Measurements from ENCODE around the gene DAAM1. TPM values are rescaled to one million over a fixed set of nuclear protein-coding genes. Genes with fewer than 3 reads are reported as not detected.
A peak's percentile ranks its signal among the peaks of the same experiment; 100 is the strongest.

DAAM1 gene
- polyA plus RNA-seq, 2 of the 4 experiments (the other 2 are of a cell fraction): 6.8 to 10.8 TPM

DNA sequence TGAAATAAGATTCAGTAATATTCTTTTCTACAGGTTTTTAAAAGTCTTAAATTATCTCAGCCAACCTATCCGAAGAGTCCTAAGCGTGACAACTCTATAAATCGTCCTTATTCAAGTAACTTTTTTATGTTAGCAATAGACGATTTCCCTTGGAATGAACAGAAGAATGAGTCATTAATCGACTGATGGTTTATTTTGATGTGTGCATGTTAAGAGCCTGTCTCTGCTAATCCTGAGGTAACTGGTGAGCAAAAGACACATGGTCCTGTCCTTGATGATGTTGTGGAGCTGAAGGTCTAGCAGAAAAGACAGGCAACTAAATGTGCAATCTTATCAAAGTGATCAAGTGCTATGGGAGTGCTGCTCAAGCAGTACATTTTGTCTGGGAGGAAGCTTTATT is 80.4 kb downstream of the DAAM1 start:
- FAIRE-seq (no peak), ATAC-seq (no peak), DNase-seq (ENCODE audit: low read depth in 1 of 2, low spot score in 1 of 2) (no peak)
- H3K4me2 ChIP-seq: no peak overlapping the region
- POLR2A ChIA-PET: no interaction called here
- no peak overlapping the region for H3K4me3 ChIP-seq
- peaks cover 24% of the 10 kb centered on the region for H3K4me1 ChIP-seq
- WGBS (ENCODE audit: missing lambda C conversion rate): 72% methylated on average over 5 of the region's 5 CpGs
- no peaks in the 10 kb centered on the region for H3K9me3 ChIP-seq
- CTCF ChIA-PET: interaction anchor here (0.5 to 0.9 kb wide), 2 partner anchors 78 to 1274 kb away, joined by 3 read pairs; no protein-coding TSS in a partner anchor
- TF ChIP-seq, protein P1, sequence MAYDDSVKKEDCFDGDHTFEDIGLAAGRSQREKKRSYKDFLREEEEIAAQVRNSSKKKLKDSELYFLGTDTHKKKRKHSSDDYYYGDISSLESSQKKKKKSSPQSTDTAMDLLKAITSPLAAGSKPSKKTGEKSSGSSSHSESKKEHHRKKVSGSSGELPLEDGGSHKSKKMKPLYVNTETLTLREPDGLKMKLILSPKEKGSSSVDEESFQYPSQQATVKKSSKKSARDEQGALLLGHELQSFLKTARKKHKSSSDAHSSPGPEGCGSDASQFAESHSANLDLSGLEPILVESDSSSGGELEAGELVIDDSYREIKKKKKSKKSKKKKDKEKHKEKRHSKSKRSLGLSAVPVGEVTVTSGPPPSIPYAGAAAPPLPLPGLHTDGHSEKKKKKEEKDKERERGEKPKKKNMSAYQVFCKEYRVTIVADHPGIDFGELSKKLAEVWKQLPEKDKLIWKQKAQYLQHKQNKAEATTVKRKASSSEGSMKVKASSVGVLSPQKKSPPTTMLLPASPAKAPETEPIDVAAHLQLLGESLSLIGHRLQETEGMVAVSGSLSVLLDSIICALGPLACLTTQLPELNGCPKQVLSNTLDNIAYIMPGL (CRISPR knock-in tag; IDR thresholded peaks at IDR 0.05; ENCODE audit: borderline replicate concordance): no peak
- TF ChIP-seq FOSL2 (IDR thresholded peaks at IDR 0.05) (no peak), FOSL2 (CRISPR knock-in tag; IDR thresholded peaks at IDR 0.05) (0 out of 2 replicates have a peak, but pooled peaks have one; percentile 3)
- H3K27ac ChIP-seq: no peak overlapping the region

DNA sequence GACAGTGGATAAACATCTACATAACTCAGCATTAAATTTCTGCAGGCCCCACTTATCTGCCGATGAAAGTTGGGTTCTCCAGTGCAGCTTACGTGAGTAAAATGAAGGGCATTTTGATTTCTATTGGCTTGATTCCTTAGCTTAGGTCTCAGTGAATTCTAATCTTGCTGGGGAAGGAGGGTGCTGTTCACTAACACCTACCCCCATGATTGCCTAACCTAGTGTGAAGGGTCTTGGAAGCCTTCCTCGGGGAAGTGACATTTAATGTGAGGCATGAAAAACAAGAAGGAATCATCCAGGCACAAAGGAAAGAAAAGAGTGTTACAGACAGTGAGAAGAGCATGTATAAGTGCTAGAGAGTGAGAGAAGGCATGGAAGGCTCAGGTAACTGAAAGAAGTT is 81.0 kb downstream of the DAAM1 start:
- no peak for DNase-seq (ENCODE audit: low read depth in 1 of 2, low spot score in 1 of 2)
- Histone ChIP-seq H3K4me1 (peaks cover 24% of the 10 kb centered on the region), H3K4me3 (no peak overlapping the region), H3K4me2 (no peak overlapping the region), H3K9me3 (no peaks in the 10 kb centered on the region), H3K27ac (no peak overlapping the region)
- TF ChIP-seq ZC3H11A (IDR thresholded peaks at IDR 0.05): no peak
- no peak for TF ChIP-seq CEBPB (IDR thresholded peaks at IDR 0.05)
- no peak for TF ChIP-seq FOSB (CRISPR knock-in tag; IDR thresholded peaks at IDR 0.05)
- TF ChIP-seq HOXB13 (CRISPR knock-in tag; IDR thresholded peaks at IDR 0.05; ENCODE audit: low read depth): no peak
- TF ChIP-seq ZFP36 (IDR thresholded peaks at IDR 0.05; ENCODE audit: borderline replicate concordance, partially characterized antibody): no peak
- no peak for TF ChIP-seq POLR2A (IDR thresholded peaks at IDR 0.05; ENCODE audit: low read length)
- no peak for TF ChIP-seq RAD21 (conservative IDR thresholded peaks at IDR 0.05 in 1 of 2, IDR thresholded peaks at IDR 0.05 in 1 of 2)
- TF ChIP-seq ESRRA (IDR thresholded peaks at IDR 0.05; ENCODE audit: borderline replicate concordance, low read length): no peak
- TF ChIP-seq, protein P2, sequence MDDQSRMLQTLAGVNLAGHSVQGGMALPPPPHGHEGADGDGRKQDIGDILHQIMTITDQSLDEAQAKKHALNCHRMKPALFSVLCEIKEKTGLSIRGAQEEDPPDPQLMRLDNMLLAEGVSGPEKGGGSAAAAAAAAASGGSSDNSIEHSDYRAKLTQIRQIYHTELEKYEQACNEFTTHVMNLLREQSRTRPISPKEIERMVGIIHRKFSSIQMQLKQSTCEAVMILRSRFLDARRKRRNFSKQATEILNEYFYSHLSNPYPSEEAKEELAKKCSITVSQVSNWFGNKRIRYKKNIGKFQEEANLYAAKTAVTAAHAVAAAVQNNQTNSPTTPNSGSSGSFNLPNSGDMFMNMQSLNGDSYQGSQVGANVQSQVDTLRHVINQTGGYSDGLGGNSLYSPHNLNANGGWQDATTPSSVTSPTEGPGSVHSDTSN (IDR thresholded peaks at IDR 0.05): no peak
- TF ChIP-seq, protein P3, sequence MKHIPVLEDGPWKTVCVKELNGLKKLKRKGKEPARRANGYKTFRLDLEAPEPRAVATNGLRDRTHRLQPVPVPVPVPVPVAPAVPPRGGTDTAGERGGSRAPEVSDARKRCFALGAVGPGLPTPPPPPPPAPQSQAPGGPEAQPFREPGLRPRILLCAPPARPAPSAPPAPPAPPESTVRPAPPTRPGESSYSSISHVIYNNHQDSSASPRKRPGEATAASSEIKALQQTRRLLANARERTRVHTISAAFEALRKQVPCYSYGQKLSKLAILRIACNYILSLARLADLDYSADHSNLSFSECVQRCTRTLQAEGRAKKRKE (CRISPR knock-in tag; IDR thresholded peaks at IDR 0.05; ENCODE audit: low read depth): no peak
- TF ChIP-seq EHMT2 (IDR thresholded peaks at IDR 0.05; ENCODE audit: low read depth): no peak
- TF ChIP-seq, protein P4, sequence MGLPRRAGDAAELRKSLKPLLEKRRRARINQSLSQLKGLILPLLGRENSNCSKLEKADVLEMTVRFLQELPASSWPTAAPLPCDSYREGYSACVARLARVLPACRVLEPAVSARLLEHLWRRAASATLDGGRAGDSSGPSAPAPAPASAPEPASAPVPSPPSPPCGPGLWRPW (IDR thresholded peaks at IDR 0.05): no peak
- no peak for TF ChIP-seq NR3C1 (IDR thresholded peaks at IDR 0.05)
- TF ChIP-seq CHD4 (IDR thresholded peaks at IDR 0.05; ENCODE audit: borderline replicate concordance): no peak
- no peak for TF ChIP-seq FOXS1 (CRISPR knock-in tag; IDR thresholded peaks at IDR 0.05)
- no peak for TF ChIP-seq MAZ (IDR thresholded peaks at IDR 0.05; ENCODE audit: borderline replicate concordance, low read depth, low read length)
- TF ChIP-seq, protein P5, sequence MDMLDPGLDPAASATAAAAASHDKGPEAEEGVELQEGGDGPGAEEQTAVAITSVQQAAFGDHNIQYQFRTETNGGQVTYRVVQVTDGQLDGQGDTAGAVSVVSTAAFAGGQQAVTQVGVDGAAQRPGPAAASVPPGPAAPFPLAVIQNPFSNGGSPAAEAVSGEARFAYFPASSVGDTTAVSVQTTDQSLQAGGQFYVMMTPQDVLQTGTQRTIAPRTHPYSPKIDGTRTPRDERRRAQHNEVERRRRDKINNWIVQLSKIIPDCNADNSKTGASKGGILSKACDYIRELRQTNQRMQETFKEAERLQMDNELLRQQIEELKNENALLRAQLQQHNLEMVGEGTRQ (IDR thresholded peaks at IDR 0.05): no peak
- CTCF ChIA-PET: no interaction called here
- 89% methylated on average over 3 of the region's 3 CpGs for WGBS (ENCODE audit: missing lambda C conversion rate)
- no peak for ATAC-seq
- POLR2A ChIA-PET: no interaction called here
- no peak for FAIRE-seq

Data from A549 (cell line).